Measurements from ENCODE around the gene MINDY4.

The MINDY4 gene

GRCh38 chr7:30745261-30745941, 25.8 kb upstream of the MINDY4 start:
- no peaks in the 10 kb centered on the region for H3K9me3 ChIP-seq (ENCODE audit: control insufficient read depth, insufficient read depth, low read length)
- peaks cover 18% of the 10 kb centered on the region; the same call in 1 of the 2 replicates for H3K27me3 ChIP-seq (ENCODE audit: control insufficient read depth, low read length)
- no peaks in the 10 kb centered on the region for H3K79me2 ChIP-seq (ENCODE audit: control insufficient read depth, low read length)
- H3K9me2 ChIP-seq (replicated peaks; ENCODE audit: control insufficient read depth, low read length): no peaks in the 10 kb centered on the region
- H3K27ac ChIP-seq (ENCODE audit: low read depth, low read length): no peak overlapping the region
- H3F3A ChIP-seq (ENCODE audit: control insufficient read depth, insufficient read depth): no peaks in the 10 kb centered on the region
- no peaks in the 10 kb centered on the region for H3K4me1 ChIP-seq (ENCODE audit: control insufficient read depth, low read length)
- H3K36me3 ChIP-seq (ENCODE audit: control insufficient read depth, low read length): no peaks in the 10 kb centered on the region
- no peaks in the 10 kb centered on the region for H4K20me1 ChIP-seq (ENCODE audit: control insufficient read depth, insufficient read depth, low read depth, low read length)
- no peak overlapping the region for H3K4me3 ChIP-seq (ENCODE audit: low read length)
- H3K4me2 ChIP-seq (ENCODE audit: low read length): no peak overlapping the region
- TF ChIP-seq EZH2phosphoT487 (IDR thresholded peaks at IDR 0.05; ENCODE audit: borderline replicate concordance, low read length): no peak
- TF ChIP-seq, protein P1, sequence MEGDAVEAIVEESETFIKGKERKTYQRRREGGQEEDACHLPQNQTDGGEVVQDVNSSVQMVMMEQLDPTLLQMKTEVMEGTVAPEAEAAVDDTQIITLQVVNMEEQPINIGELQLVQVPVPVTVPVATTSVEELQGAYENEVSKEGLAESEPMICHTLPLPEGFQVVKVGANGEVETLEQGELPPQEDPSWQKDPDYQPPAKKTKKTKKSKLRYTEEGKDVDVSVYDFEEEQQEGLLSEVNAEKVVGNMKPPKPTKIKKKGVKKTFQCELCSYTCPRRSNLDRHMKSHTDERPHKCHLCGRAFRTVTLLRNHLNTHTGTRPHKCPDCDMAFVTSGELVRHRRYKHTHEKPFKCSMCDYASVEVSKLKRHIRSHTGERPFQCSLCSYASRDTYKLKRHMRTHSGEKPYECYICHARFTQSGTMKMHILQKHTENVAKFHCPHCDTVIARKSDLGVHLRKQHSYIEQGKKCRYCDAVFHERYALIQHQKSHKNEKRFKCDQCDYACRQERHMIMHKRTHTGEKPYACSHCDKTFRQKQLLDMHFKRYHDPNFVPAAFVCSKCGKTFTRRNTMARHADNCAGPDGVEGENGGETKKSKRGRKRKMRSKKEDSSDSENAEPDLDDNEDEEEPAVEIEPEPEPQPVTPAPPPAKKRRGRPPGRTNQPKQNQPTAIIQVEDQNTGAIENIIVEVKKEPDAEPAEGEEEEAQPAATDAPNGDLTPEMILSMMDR (IDR thresholded peaks at IDR 0.05; ENCODE audit: low read depth, low read length, poor library complexity, severe bottlenecking): no peak

DNA sequence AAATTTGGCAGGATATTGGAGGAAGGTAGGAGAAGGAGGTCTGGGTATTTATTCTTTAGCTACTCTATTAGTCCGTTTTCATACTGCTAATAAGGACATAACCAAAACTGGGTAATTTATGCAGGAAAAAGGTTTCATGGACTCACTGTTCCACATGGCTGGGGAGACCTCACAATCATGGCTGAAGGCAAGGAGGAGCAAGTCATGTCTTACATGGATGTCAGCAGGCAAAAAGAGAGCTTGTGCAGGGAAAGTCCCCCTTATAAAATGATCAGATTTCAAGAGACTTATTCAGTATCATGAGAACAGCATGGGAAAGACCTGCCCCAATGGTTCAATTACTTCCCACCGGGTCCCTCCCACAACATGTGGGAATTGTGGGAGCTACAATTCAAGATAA, 21.2 kb upstream of the MINDY4 start:
- Histone ChIP-seq H3K27ac (ENCODE audit: low read depth, low read length) (no peak overlapping the region), H3K4me1 (ENCODE audit: control insufficient read depth, low read length) (no peaks in the 10 kb centered on the region), H3K27me3 (ENCODE audit: control insufficient read depth, low read length) (peaks cover 18% of the 10 kb centered on the region; the same call in 1 of the 2 replicates), H3K79me2 (ENCODE audit: control insufficient read depth, low read length) (no peaks in the 10 kb centered on the region), H3K36me3 (ENCODE audit: control insufficient read depth, low read length) (no peaks in the 10 kb centered on the region), H3F3A (ENCODE audit: control insufficient read depth, insufficient read depth) (no peaks in the 10 kb centered on the region), H4K20me1 (ENCODE audit: control insufficient read depth, insufficient read depth, low read depth, low read length) (no peaks in the 10 kb centered on the region), H3K9me3 (ENCODE audit: control insufficient read depth, insufficient read depth, low read length) (no peaks in the 10 kb centered on the region), H3K4me3 (ENCODE audit: low read length) (no peak overlapping the region), H3K4me2 (ENCODE audit: low read length) (no peak overlapping the region), H3K9me2 (replicated peaks; ENCODE audit: control insufficient read depth, low read length) (no peaks in the 10 kb centered on the region)
- TF ChIP-seq, protein P1 (IDR thresholded peaks at IDR 0.05; ENCODE audit: low read depth, low read length, poor library complexity, severe bottlenecking): no peak
- TF ChIP-seq EZH2phosphoT487 (IDR thresholded peaks at IDR 0.05; ENCODE audit: borderline replicate concordance, low read length): no peak

DNA sequence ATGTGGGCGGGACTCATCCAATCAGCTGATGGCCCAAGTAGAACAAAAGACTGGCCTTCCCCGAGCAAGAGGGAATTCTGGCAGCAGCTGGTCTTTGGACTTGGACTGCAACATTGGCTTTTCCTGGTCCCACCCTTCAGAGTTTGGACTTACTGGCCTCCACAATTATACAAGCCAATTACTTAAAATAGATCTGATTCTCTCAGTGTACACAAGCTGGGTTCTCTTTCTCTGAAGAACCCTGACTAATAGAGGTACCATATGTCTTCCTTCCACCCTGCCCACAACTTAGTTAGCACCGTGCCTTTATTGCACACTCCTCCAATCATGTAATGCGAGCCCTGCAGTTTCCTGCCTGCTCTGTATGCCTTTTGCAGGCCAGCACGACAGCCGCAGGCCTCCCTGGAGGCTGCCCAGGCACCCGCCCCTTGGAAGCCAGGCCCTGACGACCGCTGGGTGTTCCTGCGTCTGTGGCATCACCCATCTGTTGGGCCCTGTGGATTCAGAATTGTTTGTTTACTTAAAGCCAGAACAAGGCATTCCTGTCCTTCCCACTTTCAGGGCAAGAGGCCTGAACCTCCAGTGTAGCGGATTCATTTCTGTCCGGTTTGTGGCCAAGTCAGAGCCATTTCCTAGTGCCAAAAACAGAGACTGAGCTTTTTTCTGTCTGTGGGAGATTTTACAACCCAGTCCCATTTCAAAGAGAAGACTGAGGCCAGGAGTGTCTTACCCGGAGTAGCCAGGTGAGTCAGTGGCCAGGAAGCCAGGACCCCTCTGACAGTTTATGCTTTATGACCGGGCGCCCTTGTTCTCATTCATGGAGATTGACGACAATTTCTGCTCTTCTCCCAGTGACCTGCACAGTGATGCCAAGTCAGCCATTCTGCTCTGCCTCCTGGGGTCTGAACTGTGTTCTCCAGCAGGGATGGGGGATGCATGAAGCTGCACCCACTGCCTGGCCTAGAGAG, 20.2 kb upstream of the MINDY4 start:
- TF ChIP-seq EZH2phosphoT487 (IDR thresholded peaks at IDR 0.05; ENCODE audit: borderline replicate concordance, low read length): no peak
- TF ChIP-seq, protein P1 (IDR thresholded peaks at IDR 0.05; ENCODE audit: low read depth, low read length, poor library complexity, severe bottlenecking): no peak
- Histone ChIP-seq H3K36me3 (ENCODE audit: control insufficient read depth, low read length) (no peaks in the 10 kb centered on the region), H3F3A (ENCODE audit: control insufficient read depth, insufficient read depth) (no peaks in the 10 kb centered on the region), H3K4me3 (ENCODE audit: low read length) (no peak overlapping the region), H3K27me3 (ENCODE audit: control insufficient read depth, low read length) (peaks cover 14% of the 10 kb centered on the region; the same call in 1 of the 2 replicates), H4K20me1 (ENCODE audit: control insufficient read depth, insufficient read depth, low read depth, low read length) (no peaks in the 10 kb centered on the region), H3K79me2 (ENCODE audit: control insufficient read depth, low read length) (no peaks in the 10 kb centered on the region), H3K9me2 (replicated peaks; ENCODE audit: control insufficient read depth, low read length) (no peaks in the 10 kb centered on the region), H3K4me2 (ENCODE audit: low read length) (no peak overlapping the region), H3K4me1 (ENCODE audit: control insufficient read depth, low read length) (no peaks in the 10 kb centered on the region), H3K27ac (ENCODE audit: low read depth, low read length) (no peak overlapping the region), H3K9me3 (ENCODE audit: control insufficient read depth, insufficient read depth, low read length) (no peaks in the 10 kb centered on the region)
